GM06990 (cell line): Measurements from ENCODE around the gene BEST3.
"Not testable (repeated sequence)": the region's sequence is repeated elsewhere in the genome, so short reads cannot be mapped to it uniquely, and the experiment has no call there.

Experiments used
- DNase-seq: peaks from one replicate; pipeline ENCODE4 v3.0.0-alpha.2; 2011; ENCODE audit not compliant: insufficient read length; ENCODE audit errors: extremely low read depth
- H3K27me3 ChIP-seq: replicated peaks from 2 replicates; pipeline ENCODE4 v1.6.0; 2011; ENCODE audit warnings: low read length; ENCODE audit not compliant: control insufficient read depth, insufficient read depth
- H3K36me3 ChIP-seq: 2 replicates; pipeline ENCODE4 v1.5.1; 2011; ENCODE audit warnings: low read length; ENCODE audit not compliant: control insufficient read depth, insufficient read depth
- H3K4me3 ChIP-seq: replicated peaks from 2 replicates; pipeline ENCODE4 v1.5.1; 2011; ENCODE audit warnings: low read depth, mild to moderate bottlenecking, control low read depth, low read length
- CTCF ChIP-seq: IDR thresholded peaks from 2 replicates; pipeline ENCODE4 v1.5.1; 2011; ENCODE audit warnings: low read length, control low read depth, mild to moderate bottlenecking, inconsistent platforms; ENCODE audit not compliant: insufficient read depth, poor library complexity, severe bottlenecking

The BEST3 gene

GRCh38 chr12:69672195-69672594, 26.9 kb downstream of the BEST3 start:
- TF ChIP-seq CTCF = no peak
- H3K36me3 ChIP-seq = no peaks in the 10 kb centered on the region
- no peak for DNase-seq
- H3K27me3 ChIP-seq = no peaks in the 10 kb centered on the region; the same call in 1 of the 2 replicates
- H3K4me3 ChIP-seq = no peak overlapping the region

GRCh38 chr12:69671597-69671996, 27.5 kb downstream of the BEST3 start:
- Histone ChIP-seq H3K36me3 (no peaks in the 10 kb centered on the region), H3K4me3 (no peak overlapping the region), H3K27me3 (no peaks in the 10 kb centered on the region)
- no peak for TF ChIP-seq CTCF
- DNase-seq = no peak

GRCh38 chr12:69666798-69667197, 32.3 kb downstream of the BEST3 start:
- no peak overlapping the region for H3K4me3 ChIP-seq
- TF ChIP-seq CTCF = no peak
- no peak for DNase-seq

GRCh38 chr12:69664930-69665377, 34.1 kb downstream of the BEST3 start:
- H3K4me3 ChIP-seq, DNase-seq, H3K27me3 ChIP-seq, H3K36me3 ChIP-seq: not testable (repeated sequence)

More at GRCh38 chr12:69666798-69667197, 32.3 kb downstream of the BEST3 start:
- Histone ChIP-seq H3K36me3 (no peaks in the 10 kb centered on the region), H3K27me3 (no peaks in the 10 kb centered on the region)

- Histone ChIP-seq H3K4me3 (no peak overlapping the region), H3K27me3 (no peaks in the 10 kb centered on the region; the same call in 1 of the 2 replicates), H3K36me3 (no peaks in the 10 kb centered on the region)
- DNase-seq = no peak
- no peak for TF ChIP-seq CTCF
Measured at GRCh38 chr12:69663726-69664125, 35.4 kb downstream of the BEST3 start.

- no peak overlapping the region for H3K4me3 ChIP-seq
- DNase-seq = no peak
- H3K27me3 ChIP-seq = no peaks in the 10 kb centered on the region; the same call in 1 of the 2 replicates
- TF ChIP-seq CTCF = no peak
- no peaks in the 10 kb centered on the region for H3K36me3 ChIP-seq
Measured at GRCh38 chr12:69662764-69663163, 36.3 kb downstream of the BEST3 start.
